NCI-H774 (cell line): Measurements from ENCODE around the gene RSPH1.

Experiments
- DNase-seq: peaks from one replicate; lab custom pipeline; 2025; lab: John Stamatoyannopoulos, UW

RSPH1 gene

DNA sequence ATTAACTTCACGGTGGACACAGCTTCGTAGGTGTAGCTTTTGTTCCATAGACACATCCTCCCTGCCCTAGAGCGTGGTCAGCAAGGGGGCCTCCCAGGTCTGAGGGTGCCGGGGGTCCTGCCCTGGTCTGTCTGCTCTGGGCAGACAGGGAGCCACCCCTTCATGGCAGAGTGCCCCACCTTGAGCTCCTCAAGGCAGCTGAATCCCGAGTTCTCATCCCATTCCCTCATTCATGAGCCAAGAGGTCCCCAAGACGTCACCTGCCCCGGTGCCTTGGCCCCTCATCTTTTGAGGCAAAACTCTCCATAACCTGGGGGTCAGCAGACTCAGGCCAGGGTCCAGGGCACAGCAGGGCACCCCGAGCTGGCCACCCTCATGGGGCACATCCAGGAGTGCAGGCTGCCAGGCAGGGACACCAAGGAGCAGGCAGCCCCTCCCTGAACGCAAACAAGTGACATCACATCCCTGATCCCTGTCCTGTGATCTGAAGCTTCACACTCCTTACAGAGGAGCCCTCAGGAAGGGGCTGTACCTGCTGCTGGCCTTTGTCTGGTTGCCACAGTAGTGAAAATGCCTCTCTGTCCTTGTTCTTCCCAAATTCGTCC lies 69.0 kb downstream of the RSPH1 start:
- no peak for DNase-seq

DNA sequence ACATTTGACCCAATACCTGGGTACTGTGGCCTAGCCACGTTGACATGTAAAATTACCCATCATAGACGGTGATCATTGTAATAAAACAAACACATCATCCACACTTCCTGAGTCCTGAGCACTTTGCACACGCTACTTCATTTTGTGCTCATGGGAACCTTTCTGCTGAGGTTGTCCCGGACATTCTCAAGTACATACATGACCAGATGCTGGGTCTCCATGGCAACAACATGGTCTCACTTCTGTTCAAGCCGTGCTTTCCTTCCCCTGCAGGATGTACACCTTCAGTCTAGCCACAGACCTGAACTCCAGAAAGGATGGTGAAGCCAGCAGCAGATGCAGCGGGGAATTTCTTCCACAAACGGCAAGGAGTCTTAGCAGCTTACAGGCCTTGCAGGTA lies 69.6 kb downstream of the RSPH1 start:
- no peak for DNase-seq

- no peak for DNase-seq
Measured at GRCh38 chr21:42425591-42425990, 70.4 kb downstream of the RSPH1 start.

GRCh38 chr21:42424914-42425541 lies 71.0 kb downstream of the RSPH1 start:
- no peak for DNase-seq

GRCh38 chr21:42423685-42424084 lies 72.3 kb downstream of the RSPH1 start:
- no peak for DNase-seq

GRCh38 chr21:42423197-42423675 lies 72.8 kb downstream of the RSPH1 start:
- no peak for DNase-seq
